ENCODE measurements around the gene SPOCK2.

DNA sequence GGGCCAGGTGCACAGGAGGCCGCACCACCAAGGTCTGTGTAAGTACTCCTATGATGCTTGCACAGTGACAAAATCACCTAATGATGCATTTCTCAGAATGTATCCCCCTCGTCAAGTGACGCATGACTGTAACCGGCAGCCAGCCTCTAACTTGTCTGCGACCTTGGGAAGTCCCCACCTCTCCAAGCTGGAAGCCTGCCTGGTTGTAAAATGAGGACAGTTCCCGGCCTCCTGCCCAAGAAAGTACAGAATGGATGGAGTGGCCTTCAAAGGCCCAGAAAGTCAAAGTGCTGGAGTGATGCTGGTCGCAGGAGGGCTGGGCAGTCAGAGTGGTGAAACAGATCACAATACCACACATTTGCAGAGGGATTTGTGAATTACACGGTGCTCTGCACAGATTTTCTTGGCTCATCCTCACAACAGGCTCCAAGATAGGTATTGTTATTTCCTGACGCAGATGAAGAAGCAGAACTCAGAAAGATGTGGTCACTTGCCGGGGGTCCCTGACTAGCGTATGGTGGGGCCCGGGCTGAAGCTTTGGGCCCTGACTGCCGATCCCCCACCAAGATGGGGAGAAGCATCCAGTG is 22.8 kb downstream of the SPOCK2 start:
- TF ChIP-seq, protein P1, sequence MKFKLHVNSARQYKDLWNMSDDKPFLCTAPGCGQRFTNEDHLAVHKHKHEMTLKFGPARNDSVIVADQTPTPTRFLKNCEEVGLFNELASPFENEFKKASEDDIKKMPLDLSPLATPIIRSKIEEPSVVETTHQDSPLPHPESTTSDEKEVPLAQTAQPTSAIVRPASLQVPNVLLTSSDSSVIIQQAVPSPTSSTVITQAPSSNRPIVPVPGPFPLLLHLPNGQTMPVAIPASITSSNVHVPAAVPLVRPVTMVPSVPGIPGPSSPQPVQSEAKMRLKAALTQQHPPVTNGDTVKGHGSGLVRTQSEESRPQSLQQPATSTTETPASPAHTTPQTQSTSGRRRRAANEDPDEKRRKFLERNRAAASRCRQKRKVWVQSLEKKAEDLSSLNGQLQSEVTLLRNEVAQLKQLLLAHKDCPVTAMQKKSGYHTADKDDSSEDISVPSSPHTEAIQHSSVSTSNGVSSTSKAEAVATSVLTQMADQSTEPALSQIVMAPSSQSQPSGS (CRISPR knock-in tag; IDR thresholded peaks at IDR 0.05): no peak
- TF ChIP-seq ARNT (IDR thresholded peaks at IDR 0.05) (no peak), SP1 (IDR thresholded peaks at IDR 0.05) (no peak), SP1 (CRISPR knock-in tag; IDR thresholded peaks at IDR 0.05) (no peak), RCOR2 (CRISPR knock-in tag; IDR thresholded peaks at IDR 0.05) (no peak), NR2C2 (CRISPR knock-in tag; IDR thresholded peaks at IDR 0.05; ENCODE audit: borderline replicate concordance) (no peak), BCL6 (CRISPR knock-in tag; IDR thresholded peaks at IDR 0.05) (no peak), TCF7 (IDR thresholded peaks at IDR 0.05; ENCODE audit: low read depth) (no peak), EP300 (IDR thresholded peaks at IDR 0.05; ENCODE audit: low read depth in 2 of 2, low read length in 2 of 2) (no peak), EP300 (CRISPR knock-in tag; IDR thresholded peaks at IDR 0.05; ENCODE audit: borderline replicate concordance) (no peak), SUZ12 (IDR thresholded peaks at IDR 0.05; ENCODE audit: low read depth, low read length) (no peak)
- TF ChIP-seq, protein P2, sequence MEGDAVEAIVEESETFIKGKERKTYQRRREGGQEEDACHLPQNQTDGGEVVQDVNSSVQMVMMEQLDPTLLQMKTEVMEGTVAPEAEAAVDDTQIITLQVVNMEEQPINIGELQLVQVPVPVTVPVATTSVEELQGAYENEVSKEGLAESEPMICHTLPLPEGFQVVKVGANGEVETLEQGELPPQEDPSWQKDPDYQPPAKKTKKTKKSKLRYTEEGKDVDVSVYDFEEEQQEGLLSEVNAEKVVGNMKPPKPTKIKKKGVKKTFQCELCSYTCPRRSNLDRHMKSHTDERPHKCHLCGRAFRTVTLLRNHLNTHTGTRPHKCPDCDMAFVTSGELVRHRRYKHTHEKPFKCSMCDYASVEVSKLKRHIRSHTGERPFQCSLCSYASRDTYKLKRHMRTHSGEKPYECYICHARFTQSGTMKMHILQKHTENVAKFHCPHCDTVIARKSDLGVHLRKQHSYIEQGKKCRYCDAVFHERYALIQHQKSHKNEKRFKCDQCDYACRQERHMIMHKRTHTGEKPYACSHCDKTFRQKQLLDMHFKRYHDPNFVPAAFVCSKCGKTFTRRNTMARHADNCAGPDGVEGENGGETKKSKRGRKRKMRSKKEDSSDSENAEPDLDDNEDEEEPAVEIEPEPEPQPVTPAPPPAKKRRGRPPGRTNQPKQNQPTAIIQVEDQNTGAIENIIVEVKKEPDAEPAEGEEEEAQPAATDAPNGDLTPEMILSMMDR (CRISPR knock-in tag; IDR thresholded peaks at IDR 0.05): no peak
- TF ChIP-seq, protein P3, sequence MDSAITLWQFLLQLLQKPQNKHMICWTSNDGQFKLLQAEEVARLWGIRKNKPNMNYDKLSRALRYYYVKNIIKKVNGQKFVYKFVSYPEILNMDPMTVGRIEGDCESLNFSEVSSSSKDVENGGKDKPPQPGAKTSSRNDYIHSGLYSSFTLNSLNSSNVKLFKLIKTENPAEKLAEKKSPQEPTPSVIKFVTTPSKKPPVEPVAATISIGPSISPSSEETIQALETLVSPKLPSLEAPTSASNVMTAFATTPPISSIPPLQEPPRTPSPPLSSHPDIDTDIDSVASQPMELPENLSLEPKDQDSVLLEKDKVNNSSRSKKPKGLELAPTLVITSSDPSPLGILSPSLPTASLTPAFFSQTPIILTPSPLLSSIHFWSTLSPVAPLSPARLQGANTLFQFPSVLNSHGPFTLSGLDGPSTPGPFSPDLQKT (CRISPR knock-in tag; IDR thresholded peaks at IDR 0.05; ENCODE audit: borderline replicate concordance): no peak
- TF ChIP-seq, protein P4, sequence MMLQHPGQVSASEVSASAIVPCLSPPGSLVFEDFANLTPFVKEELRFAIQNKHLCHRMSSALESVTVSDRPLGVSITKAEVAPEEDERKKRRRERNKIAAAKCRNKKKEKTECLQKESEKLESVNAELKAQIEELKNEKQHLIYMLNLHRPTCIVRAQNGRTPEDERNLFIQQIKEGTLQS (CRISPR knock-in tag; IDR thresholded peaks at IDR 0.05): no peak
- TF ChIP-seq, protein P5, sequence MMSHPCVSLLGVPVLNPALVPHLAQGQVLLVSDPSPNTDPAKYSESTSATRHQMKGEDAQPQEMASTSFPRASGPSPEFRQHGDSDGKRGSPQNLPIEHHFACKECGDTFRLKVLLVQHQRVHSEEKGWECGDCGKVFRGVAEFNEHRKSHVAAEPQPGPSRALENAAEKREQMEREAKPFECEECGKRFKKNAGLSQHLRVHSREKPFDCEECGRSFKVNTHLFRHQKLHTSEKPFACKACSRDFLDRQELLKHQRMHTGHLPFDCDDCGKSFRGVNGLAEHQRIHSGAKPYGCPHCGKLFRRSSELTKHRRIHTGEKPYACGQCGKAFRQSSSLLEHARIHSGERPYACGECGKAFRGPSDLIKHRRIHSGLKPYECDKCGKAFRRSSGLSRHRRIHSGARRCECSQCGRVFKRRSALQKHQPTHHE (CRISPR knock-in tag; IDR thresholded peaks at IDR 0.05; ENCODE audit: borderline replicate concordance): no peak

Data from HepG2 (cell line).